GM12878 (cell line): ENCODE results near the gene RPL37A. TPM values are rescaled to one million over a fixed set of nuclear protein-coding genes. Genes with fewer than 3 reads are reported as not detected.

ENCODE experiments used
- ATAC-seq: fragments of 200-7000 bp; cut with Tn5 transposase; 3 replicates; pipeline ENCODE4 v1.9.1; 2020; ENCODE audit warnings: mild to moderate bottlenecking, moderate library complexity
- BruUV-seq: library from RNA; stranded (reverse); fragments of 400-500 nt; replicated peaks from 2 replicates; lab custom pipeline; 2021; lab: Mats Ljungman, UMichigan
- CTCF ChIA-PET: fragments of 300-600 bp; sonication (Branson Sonifier 250); formaldehyde crosslinking; extraction: SDS; loops from one replicate; lab custom pipeline; 2021; ENCODE audit warnings: inconsistent platforms; lab: Yijun Ruan, JAX
- POLR2A ChIA-PET: fragments of 350-600 bp; formaldehyde crosslinking; extraction: SDS; loops from one replicate; lab custom pipeline; 2021; ENCODE audit warnings: inconsistent platforms; lab: Charles Lee
- RAD21 ChIA-PET: fragments of 300-600 bp; sonication (Branson Sonifier 250); formaldehyde crosslinking; loops from one replicate; lab custom pipeline; 2023; ENCODE audit warnings: antibody characterized with exemption; ENCODE audit not compliant: unreplicated experiment; lab: Charles Lee
- SMC1A ChIA-PET: fragments of 300-600 bp; sonication (Branson Sonifier 250); formaldehyde crosslinking; loops from one replicate; lab custom pipeline; 2023; ENCODE audit not compliant: unreplicated experiment, uncharacterized antibody; lab: Charles Lee
- DNase-seq: peaks from one replicate; pipeline ENCODE4 v3.0.0-alpha.2; 2011; ENCODE audit warnings: low read depth, low spot score
- FAIRE-seq: peaks from 3 replicates; lab custom pipeline; 2011; peaks lifted over from hg19 to GRCh38; lab: Jason Lieb, UNC
- H2AFZ ChIP-seq: 2 replicates; pipeline ENCODE4 v1.6.0; 2011; ENCODE audit warnings: low read depth, low read length, control low read depth; ENCODE audit not compliant: control insufficient read depth
- H3K27ac ChIP-seq: 2 replicates; pipeline ENCODE4 v1.5.1; 2011; ENCODE audit warnings: control low read depth; ENCODE audit not compliant: control insufficient read depth, insufficient read depth
- H3K27me3 ChIP-seq, 2 experiments: replicated peaks in 1 of 2; 2 replicates each; pipeline versions ENCODE4 v1.6.0 to v1.6.1; 2011; ENCODE audit warnings: low read length in 1 of 2; ENCODE audit not compliant: control insufficient read depth in 2 of 2, insufficient read depth in 2 of 2
- H3K36me3 ChIP-seq, 2 experiments: 2 replicates each; pipeline ENCODE4 v1.5.1; 2011; ENCODE audit warnings: low read length in 1 of 2; ENCODE audit not compliant: control insufficient read depth in 2 of 2, insufficient read depth in 2 of 2
- H3K4me1 ChIP-seq: 2 replicates; pipeline ENCODE4 v1.6.1; 2011; ENCODE audit warnings: mild to moderate bottlenecking, low read length, moderate library complexity, mixed read lengths; ENCODE audit not compliant: control insufficient read depth, insufficient read depth
- H3K4me2 ChIP-seq: 2 replicates; pipeline ENCODE4 v1.6.0; 2011; ENCODE audit warnings: control low read depth; ENCODE audit not compliant: control insufficient read depth, insufficient read depth
- H3K4me3 ChIP-seq: fragments of 200-600 bp; sonication (generic); 2 replicates; pipeline ENCODE4 v1.5.1; 2016
- H3K79me2 ChIP-seq: 2 replicates; pipeline ENCODE4 v1.6.0; 2011; ENCODE audit warnings: low read length; ENCODE audit not compliant: control insufficient read depth, insufficient read depth
- H3K9ac ChIP-seq: 2 replicates; pipeline ENCODE4 v1.8.0; 2011; ENCODE audit warnings: low read length, control low read depth, mixed read lengths; ENCODE audit not compliant: control insufficient read depth, insufficient read depth
- H3K9me3 ChIP-seq: replicated peaks from 3 replicates; pipeline ENCODE4 v1.5.1; 2011; ENCODE audit warnings: mild to moderate bottlenecking, low read length; ENCODE audit not compliant: control insufficient read depth, insufficient read depth
- H4K20me1 ChIP-seq: 2 replicates; pipeline ENCODE4 v1.6.0; 2011; ENCODE audit not compliant: control insufficient read depth, insufficient read depth
- ATF7 ChIP-seq: fragments of 450-650 bp; IDR thresholded peaks from 2 replicates; pipeline ENCODE4 v1.6.1; 2016; ENCODE audit warnings: low read depth, mild to moderate bottlenecking
- BCL3 ChIP-seq: IDR thresholded peaks from 2 replicates; pipeline ENCODE4 v1.6.1; 2011; ENCODE audit warnings: borderline replicate concordance, low read depth, mild to moderate bottlenecking, moderate library complexity, low read length; ENCODE audit not compliant: insufficient read depth, poor library complexity, severe bottlenecking
- ESRRA ChIP-seq: IDR thresholded peaks from 2 replicates; pipeline ENCODE4 v1.6.1; 2012; ENCODE audit warnings: mild to moderate bottlenecking, low read length, improper control_type of control experiment
- KDM1A ChIP-seq: fragments of 200-600 bp; sonication (generic); IDR thresholded peaks from 2 replicates; pipeline ENCODE4 v1.6.1; 2016; ENCODE audit warnings: borderline replicate concordance
- MXI1 ChIP-seq: fragments of 150-350 bp; IDR thresholded peaks from 2 replicates; pipeline ENCODE4 v1.6.1; 2011; ENCODE audit warnings: low read depth, mild to moderate bottlenecking, inconsistent platforms, low read length, improper control_type of control experiment
- NR2C2 ChIP-seq: IDR thresholded peaks from 2 replicates; pipeline ENCODE4 v1.6.1; 2011; ENCODE audit warnings: borderline replicate concordance, low read depth; ENCODE audit not compliant: control insufficient read depth, insufficient read length
- NRF1 ChIP-seq: conservative IDR thresholded peaks from 2 replicates; pipeline ENCODE4 v1.6.1; 2011; ENCODE audit warnings: mild to moderate bottlenecking, low read depth, low read length, improper control_type of control experiment
- PAX5 ChIP-seq: IDR thresholded peaks from 2 replicates; pipeline ENCODE4 v1.6.1; 2011; ENCODE audit warnings: low read depth, low read length, borderline replicate concordance
- RELA ChIP-seq: fragments of 450-650 bp; IDR thresholded peaks from 2 replicates; pipeline ENCODE4 v1.8.0; 2014; ENCODE audit warnings: borderline replicate concordance; ENCODE audit not compliant: partially characterized antibody
- SREBF2 ChIP-seq: IDR thresholded peaks from 2 replicates; pipeline ENCODE4 v1.6.1; 2012; ENCODE audit warnings: mild to moderate bottlenecking, low read length
- TCF3 ChIP-seq: IDR thresholded peaks from 2 replicates; pipeline ENCODE4 v1.6.1; 2012; ENCODE audit warnings: low read depth, mild to moderate bottlenecking, low read length, borderline replicate concordance; ENCODE audit not compliant: insufficient read depth
- ZNF217 ChIP-seq: fragments of 450-650 bp; IDR thresholded peaks from 2 replicates; pipeline ENCODE4 v1.6.1; 2017; ENCODE audit warnings: antibody characterized with exemption, mild to moderate bottlenecking
- ZNF24 ChIP-seq: fragments of 450-650 bp; IDR thresholded peaks from 2 replicates; pipeline ENCODE4 v1.6.1; 2017; ENCODE audit warnings: antibody characterized with exemption, mild to moderate bottlenecking
- WGBS: methylation state at CpG from one replicate; pipeline ENCODE4 v1.1.6; 2016; ENCODE audit warnings: low lambda C conversion rate; ENCODE audit not compliant: insufficient replicate concordance, insufficient coverage; ENCODE audit errors: missing lambda C conversion rate; 5-methylcytosine and 5-hydroxymethylcytosine counted together
- in situ Hi-C: fragments of 300-500 bp; cut with MboI; formaldehyde crosslinking; loops from 9 replicates; pipeline ENCODE4 v1.14.3; 2018; ENCODE audit warnings: mixed read lengths
- intact Hi-C: fragments of 100-400 bp; cut with micrococcal nuclease; formaldehyde crosslinking; loops from one replicate; pipeline ENCODE4 v1.14.2; 2022; ENCODE audit not compliant: unreplicated experiment
- polyA plus RNA-seq, 11 experiments: library from polyadenylated mRNA; depleted of rRNA in 4 of 11; unstranded in 6 of 11; stranded (reverse) in 5 of 11; fragments of >200 nt; fragmentation: Nextera tagmentation in 4 of 11; fragmentation: Illumina TruSeq in 1 of 11; extraction: Ambion mirVana in 4 of 11; extraction: Trizol in 1 of 11; gene quantifications; 1 replicate in 1 of 11; 2 replicates in 10 of 11; pipeline versions ENCODE4 v1.2.1 to v1.2.3, GENCODE V29; 2011 to 2016; ENCODE audit warnings: inconsistent platforms in 2 of 11, missing spikeins in 2 of 11, low read depth in 1 of 11
- total RNA-seq, 4 experiments: library from RNA; depleted of rRNA in 3 of 4; stranded (reverse); fragments of >200 nt in 3 of 4; fragmentation: Illumina TruSeq in 1 of 4; extraction: Trizol in 1 of 4; gene quantifications; 2 replicates each; pipeline versions ENCODE4 v1.2.1 to v1.2.3, GENCODE V29; 2013 to 2021

Gene RPL37A
- total and polyA plus RNA-seq, 10 of the 15 experiments (the other 5 are each of a cell fraction or from before 2014, with no cell fraction given): 2,847 to 6,854 (median 5,110) TPM

GRCh38 chr2:216450346-216450745, 48.3 kb upstream of the RPL37A start:
- RAD21 ChIA-PET: no interaction called here
- Histone ChIP-seq H2AFZ (no peak overlapping the region), H3K9me3 (peaks cover 3% of the 10 kb centered on the region; the same call in 2 of the 3 replicates), H3K4me2 (no peak overlapping the region), H3K9ac (no peak overlapping the region), H3K79me2 (no peaks in the 10 kb centered on the region), H3K27me3 (no peaks in the 10 kb centered on the region), H4K20me1 (no peaks in the 10 kb centered on the region), H3K36me3 (peaks cover 5 to 40% of the 10 kb centered on the region in 2 experiments), H3K4me1 (no peaks in the 10 kb centered on the region), H3K4me3 (no peak overlapping the region), H3K27ac (no peak overlapping the region)
- TF ChIP-seq NR2C2: no peak
- intact Hi-C loops: no loop called here
- in situ Hi-C loops: no loop called here
- DNase-seq (no peak), ATAC-seq (no peak), FAIRE-seq (no peak)
- no TSS peak for BruUV-seq
- CTCF ChIA-PET: interaction anchor here (1.3 kb wide), 1 partner anchor 215 kb away, joined by 3 read pairs; no protein-coding TSS in a partner anchor
- SMC1A ChIA-PET: interaction anchor here (2.3 kb wide), 1 partner anchor 32 kb away, joined by 5 read pairs; no protein-coding TSS in a partner anchor
- POLR2A ChIA-PET: no interaction called here

GRCh38 chr2:216450784-216451183, 47.9 kb upstream of the RPL37A start:
- ATAC-seq (no peak), DNase-seq (no peak), FAIRE-seq (no peak)
- no TSS peak for BruUV-seq
- H4K20me1 ChIP-seq: no peaks in the 10 kb centered on the region
- H3K4me2 ChIP-seq: no peak overlapping the region
- WGBS: 97% methylated on average over 7 of the region's 7 CpGs
- H3K4me1 ChIP-seq: no peaks in the 10 kb centered on the region
- H3K9ac ChIP-seq: no peak overlapping the region
- intact Hi-C loops (no loop called here), in situ Hi-C loops (no loop called here)
- H3K27me3 ChIP-seq: no peaks in the 10 kb centered on the region
- SMC1A ChIA-PET: interaction anchor here (2.3 kb wide), 1 partner anchor 32 kb away, joined by 5 read pairs; no protein-coding TSS in a partner anchor
- no peak overlapping the region for H3K4me3 ChIP-seq
- TF ChIP-seq NRF1: no peak
- no peak for TF ChIP-seq ZNF217
- TF ChIP-seq SREBF2: no peak
- TF ChIP-seq BCL3: no peak
- no peak for TF ChIP-seq ESRRA
- TF ChIP-seq TCF3: no peak
- TF ChIP-seq KDM1A: no peak
- no peak for TF ChIP-seq MXI1
- TF ChIP-seq PAX5: no peak
- no peak for TF ChIP-seq ZNF24
- no peak for TF ChIP-seq ATF7
- TF ChIP-seq RELA: no peak
- no peaks in the 10 kb centered on the region for H3K79me2 ChIP-seq
- peaks cover 3% of the 10 kb centered on the region; the same call in 2 of the 3 replicates for H3K9me3 ChIP-seq
- RAD21 ChIA-PET: no interaction called here
- peaks cover 5 to 40% of the 10 kb centered on the region in 2 experiments for H3K36me3 ChIP-seq
- CTCF ChIA-PET: no interaction called here
- POLR2A ChIA-PET: no interaction called here
- no peak overlapping the region for H3K27ac ChIP-seq
- H2AFZ ChIP-seq: no peak overlapping the region
